GM18870 (cell line): Measurements from ENCODE around the gene PICALM.
"Not testable (repeated sequence)": the region's sequence is repeated elsewhere in the genome, so short reads cannot be mapped to it uniquely, and the experiment has no call there.

Experiments
- ATAC-seq: cut with Tn5 transposase; IDR thresholded peaks from one replicate; pipeline ENCODE4 v1.9.1; 2021; ENCODE audit warnings: moderate library complexity; ENCODE audit not compliant: unreplicated experiment

The PICALM gene

GRCh38 chr11:85945788-85946187, 123.1 kb downstream of the PICALM start:
- ATAC-seq, result no peak

GRCh38 chr11:85945296-85945695, 123.6 kb downstream of the PICALM start:
- ATAC-seq, result no peak

- ATAC-seq, result no peak
These were observed 127.4 kb downstream of the PICALM start for GRCh38 chr11:85941380-85941973.

GRCh38 chr11:85939099-85940015, 129.5 kb downstream of the PICALM start:
- no peak for ATAC-seq

- ATAC-seq, result no peak
These were observed 131.0 kb downstream of the PICALM start for GRCh38 chr11:85937835-85938234.

- ATAC-seq, result no peak
These were observed 133.1 kb downstream of the PICALM start for GRCh38 chr11:85935751-85936150.

- no peak for ATAC-seq
These were observed 134.2 kb downstream of the PICALM start for GRCh38 chr11:85934596-85935169.

GRCh38 chr11:85930879-85931366, 138.0 kb downstream of the PICALM start:
- ATAC-seq, result no peak

GRCh38 chr11:85926653-85927214, 142.2 kb downstream of the PICALM start:
- not testable (repeated sequence) for ATAC-seq

- ATAC-seq, result no peak
These were observed 145.4 kb downstream of the PICALM start for GRCh38 chr11:85923455-85923854.

- peak; percentile 97 for ATAC-seq
These were observed 146.5 kb downstream of the PICALM start for GRCh38 chr11:85922367-85922766.

GRCh38 chr11:85918910-85919794, 149.7 kb downstream of the PICALM start:
- no peak for ATAC-seq

- no peak for ATAC-seq
These were observed 154.5 kb downstream of the PICALM start for GRCh38 chr11:85914425-85914824.

- no peak for ATAC-seq
These were observed 155.4 kb downstream of the PICALM start for GRCh38 chr11:85913513-85913912.

- no peak for ATAC-seq
These were observed 156.5 kb downstream of the PICALM start for GRCh38 chr11:85912414-85912813.
